A549 (cell line): ENCODE data around the gene MAPRE2. TPM values are rescaled to one million over a fixed set of nuclear protein-coding genes. Genes with fewer than 3 reads are reported as not detected.

ENCODE experiments used
- ATAC-seq, 2 experiments: fragments of 200-7000 bp in 1 of 2; fragments of >200 bp in 1 of 2; cut with Nextera tagmentation in 1 of 2; cut with Tn5 transposase in 1 of 2; 3 replicates each; pipeline versions ENCODE4 v1.8.0 to v1.9.1; 2018 to 2020; ENCODE audit warnings: mild to moderate bottlenecking in 1 of 2, moderate library complexity in 1 of 2
- CTCF ChIA-PET: fragments of 300-600 bp; sonication (Branson Sonifier 250); formaldehyde crosslinking; extraction: SDS; loops from one replicate; lab custom pipeline; 2021; ENCODE audit warnings: antibody characterized with exemption, inconsistent platforms; lab: Yijun Ruan, JAX
- POLR2A ChIA-PET: fragments of 350-600 bp; formaldehyde crosslinking; extraction: SDS; loops from one replicate; lab custom pipeline; 2021; ENCODE audit warnings: antibody characterized with exemption, inconsistent platforms; lab: Yijun Ruan, JAX
- DNase-seq, 2 experiments: peaks; one replicate each; pipeline versions ENCODE4 v3.0.0 to v3.0.0-alpha.2; 2011 to 2016; ENCODE audit warnings: low read depth in 1 of 2, low spot score in 1 of 2
- FAIRE-seq: peaks from 2 replicates; lab custom pipeline; 2011; peaks lifted over from hg19 to GRCh38; lab: Jason Lieb, UNC
- H3K27ac ChIP-seq, 2 experiments: fragments of >200 bp; sonication (Bioruptor Twin); formaldehyde crosslinking; 3 replicates each; pipeline ENCODE4 v1.5.1; 2016 to 2017
- H3K4me1 ChIP-seq: fragments of >200 bp; sonication (Bioruptor Twin); formaldehyde crosslinking; 3 replicates; pipeline ENCODE4 v1.6.1; 2016
- H3K4me2 ChIP-seq: fragments of >200 bp; sonication (Bioruptor Twin); formaldehyde crosslinking; 3 replicates; pipeline ENCODE4 v1.6.1; 2016
- H3K4me3 ChIP-seq: fragments of >200 bp; sonication (Bioruptor Twin); formaldehyde crosslinking; 3 replicates; pipeline ENCODE4 v1.5.1; 2016
- H3K9me3 ChIP-seq: fragments of >200 bp; sonication (Bioruptor Twin); formaldehyde crosslinking; 3 replicates; pipeline ENCODE4 v1.6.1; 2016
- BHLHE40 ChIP-seq: IDR thresholded peaks from 2 replicates; pipeline ENCODE4 v1.6.1; 2012; ENCODE audit warnings: low read depth, low read length, inconsistent platforms
- EHF ChIP-seq: fragments of 250-450 bp; sonication (Bioruptor Pico); IDR thresholded peaks from 2 replicates; pipeline ENCODE4 v1.5.0; 2020; ENCODE audit warnings: mild to moderate bottlenecking
- FOSB ChIP-seq: fragments of 250-450 bp; sonication (Bioruptor Pico); IDR thresholded peaks from 2 replicates; pipeline ENCODE4 v1.5.0; 2020; ENCODE audit warnings: mild to moderate bottlenecking, moderate library complexity
- HOXA7 ChIP-seq: fragments of 250-450 bp; sonication (Bioruptor Pico); IDR thresholded peaks from 2 replicates; pipeline ENCODE4 v1.5.0; 2020; ENCODE audit warnings: mild to moderate bottlenecking, moderate library complexity
- JUNB ChIP-seq: fragments of >200 bp; sonication (Bioruptor Twin); formaldehyde crosslinking; IDR thresholded peaks from 2 replicates; pipeline ENCODE4 v1.6.1; 2016
- KDM5A ChIP-seq: fragments of 200-600 bp; sonication (generic); IDR thresholded peaks from 2 replicates; pipeline ENCODE4 v1.6.1; 2016; ENCODE audit warnings: antibody characterized with exemption, mild to moderate bottlenecking
- POLR2A ChIP-seq: IDR thresholded peaks from 2 replicates; pipeline ENCODE4 v1.6.1; 2012; ENCODE audit warnings: mild to moderate bottlenecking, low read length
- RARB ChIP-seq: fragments of 250-450 bp; sonication (Bioruptor Pico); IDR thresholded peaks from 2 replicates; pipeline ENCODE4 v1.8.0; 2021; ENCODE audit warnings: mild to moderate bottlenecking, moderate library complexity
- ZNF302 ChIP-seq: fragments of 250-450 bp; sonication (Bioruptor Pico); IDR thresholded peaks from 2 replicates; pipeline ENCODE4 v1.9.0; 2021; ENCODE audit warnings: inconsistent platforms, mild to moderate bottlenecking, moderate library complexity
- WGBS: methylation state at CpG from one replicate; pipeline ENCODE4 v1.1.6; 2017; ENCODE audit errors: missing lambda C conversion rate; 5-methylcytosine and 5-hydroxymethylcytosine counted together
- polyA plus RNA-seq, 4 experiments: library from polyadenylated mRNA; depleted of rRNA in 3 of 4; stranded (reverse); fragments of >200 nt; fragmentation: RNase III in 1 of 4; extraction: RNeasy Plus Mini Kit Qiagen cat#74134 plus additional on column Dnase treatment in 1 of 4; gene quantifications; 2 replicates in 3 of 4; 3 replicates in 1 of 4; pipeline ENCODE4 v1.2.3, GENCODE V29; 2011 to 2017
- TF ChIP-seq, protein P1 (sequence below): fragments of 450-650 bp; IDR thresholded peaks from 2 replicates; pipeline ENCODE4 v1.6.1; 2014; ENCODE audit warnings: antibody characterized with exemption
- TF ChIP-seq, protein P2 (sequence below): fragments of >200 bp; sonication (Bioruptor Twin); formaldehyde crosslinking; IDR thresholded peaks from 3 replicates; pipeline ENCODE4 v1.5.1; 2016
- TF ChIP-seq, protein P3 (sequence below): fragments of >200 bp; sonication (Bioruptor Twin); formaldehyde crosslinking; IDR thresholded peaks from 2 replicates; pipeline ENCODE4 v1.6.1; 2016
- TF ChIP-seq, protein P4 (sequence below): fragments of 250-450 bp; sonication (Bioruptor Pico); IDR thresholded peaks from 2 replicates; pipeline ENCODE4 v1.5.0; 2021; ENCODE audit warnings: mild to moderate bottlenecking, moderate library complexity, borderline replicate concordance
- TF ChIP-seq, protein P5 (sequence below): fragments of >200 bp; sonication (Bioruptor Twin); formaldehyde crosslinking; IDR thresholded peaks from 3 replicates; pipeline ENCODE4 v1.6.1; 2016

Gene MAPRE2
- polyA plus RNA-seq, 2 of the 4 experiments (the other 2 are of a cell fraction), result 11.4 to 59.1 TPM

DNA sequence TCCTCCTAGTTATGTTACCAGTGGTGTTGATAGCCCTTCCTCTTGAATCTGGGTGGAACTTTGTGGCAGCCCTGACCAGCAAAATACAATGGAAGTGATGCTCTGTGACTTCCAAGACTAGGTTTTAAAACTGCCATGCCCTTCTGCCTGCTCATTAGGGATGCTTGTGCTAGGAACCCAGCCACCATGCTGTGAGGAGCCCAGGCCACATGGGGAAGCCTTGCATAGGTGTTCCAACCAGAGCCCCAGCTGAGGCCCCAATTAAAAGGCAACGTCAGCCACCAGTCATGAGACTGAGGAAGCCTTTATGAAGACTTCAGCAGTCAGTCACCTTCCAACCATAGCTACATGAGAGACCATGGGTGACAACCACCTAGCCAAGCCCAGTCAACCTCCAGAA lies 14.0 kb upstream of the MAPRE2 start:
- H3K4me2 ChIP-seq, result no peak overlapping the region
- CTCF ChIA-PET, result interaction anchor here (1.1 to 2.9 kb wide), 2 partner anchors 14 to 116 kb away, joined by 4 to 9 read pairs; partner anchors contain the start of gene MAPRE2
- H3K27ac ChIP-seq, result no peak overlapping the region
- H3K4me1 ChIP-seq, result peaks cover 10% of the 10 kb centered on the region; the same call in 1 of the 3 replicates
- no peak overlapping the region for H3K4me3 ChIP-seq
- FAIRE-seq, result no peak
- no peak for ATAC-seq
- no peaks in the 10 kb centered on the region for H3K9me3 ChIP-seq
- POLR2A ChIA-PET, result no interaction called here
- WGBS, result no CpG with 5 or more reads among the region's 1 CpG
- no peak for TF ChIP-seq RARB (CRISPR knock-in tag)
- TF ChIP-seq, protein P1, sequence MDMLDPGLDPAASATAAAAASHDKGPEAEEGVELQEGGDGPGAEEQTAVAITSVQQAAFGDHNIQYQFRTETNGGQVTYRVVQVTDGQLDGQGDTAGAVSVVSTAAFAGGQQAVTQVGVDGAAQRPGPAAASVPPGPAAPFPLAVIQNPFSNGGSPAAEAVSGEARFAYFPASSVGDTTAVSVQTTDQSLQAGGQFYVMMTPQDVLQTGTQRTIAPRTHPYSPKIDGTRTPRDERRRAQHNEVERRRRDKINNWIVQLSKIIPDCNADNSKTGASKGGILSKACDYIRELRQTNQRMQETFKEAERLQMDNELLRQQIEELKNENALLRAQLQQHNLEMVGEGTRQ, result no peak
- no peak for DNase-seq

DNA sequence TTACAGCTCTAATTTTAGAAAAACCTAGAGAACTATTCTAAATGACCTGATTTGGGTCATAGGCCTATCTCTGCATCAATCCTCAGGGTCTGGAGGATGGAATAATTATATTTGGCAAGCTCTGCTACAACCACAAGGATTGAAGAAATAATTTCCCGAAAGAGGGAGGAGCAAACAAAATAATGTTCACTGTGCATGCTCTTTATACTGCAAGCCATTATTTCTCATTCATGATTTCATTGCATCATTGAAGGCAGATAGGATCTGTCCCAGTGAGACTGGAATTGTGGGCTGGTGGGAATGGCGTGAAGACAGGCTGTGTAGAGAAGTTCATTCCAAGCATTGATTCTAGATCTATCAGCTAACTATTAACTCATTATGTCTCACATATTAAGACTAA lies 12.7 kb upstream of the MAPRE2 start:
- ChIA-PET POLR2A (interaction anchor here (1.2 kb wide), 1 partner anchor 13 kb away, joined by 3 read pairs; the partner anchor contains the start of gene MAPRE2), CTCF (interaction anchor here (2.9 kb wide), 1 partner anchor 115 kb away, joined by 9 read pairs; no protein-coding TSS in a partner anchor)
- H3K4me3 ChIP-seq, result no peak overlapping the region
- H3K4me2 ChIP-seq, result no peak overlapping the region
- TF ChIP-seq, protein P2, sequence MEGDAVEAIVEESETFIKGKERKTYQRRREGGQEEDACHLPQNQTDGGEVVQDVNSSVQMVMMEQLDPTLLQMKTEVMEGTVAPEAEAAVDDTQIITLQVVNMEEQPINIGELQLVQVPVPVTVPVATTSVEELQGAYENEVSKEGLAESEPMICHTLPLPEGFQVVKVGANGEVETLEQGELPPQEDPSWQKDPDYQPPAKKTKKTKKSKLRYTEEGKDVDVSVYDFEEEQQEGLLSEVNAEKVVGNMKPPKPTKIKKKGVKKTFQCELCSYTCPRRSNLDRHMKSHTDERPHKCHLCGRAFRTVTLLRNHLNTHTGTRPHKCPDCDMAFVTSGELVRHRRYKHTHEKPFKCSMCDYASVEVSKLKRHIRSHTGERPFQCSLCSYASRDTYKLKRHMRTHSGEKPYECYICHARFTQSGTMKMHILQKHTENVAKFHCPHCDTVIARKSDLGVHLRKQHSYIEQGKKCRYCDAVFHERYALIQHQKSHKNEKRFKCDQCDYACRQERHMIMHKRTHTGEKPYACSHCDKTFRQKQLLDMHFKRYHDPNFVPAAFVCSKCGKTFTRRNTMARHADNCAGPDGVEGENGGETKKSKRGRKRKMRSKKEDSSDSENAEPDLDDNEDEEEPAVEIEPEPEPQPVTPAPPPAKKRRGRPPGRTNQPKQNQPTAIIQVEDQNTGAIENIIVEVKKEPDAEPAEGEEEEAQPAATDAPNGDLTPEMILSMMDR, result no peak
- TF ChIP-seq KDM5A, result no peak
- TF ChIP-seq JUNB, result no peak
- TF ChIP-seq BHLHE40, result no peak
- no peak for TF ChIP-seq POLR2A
- TF ChIP-seq HOXA7 (CRISPR knock-in tag), result no peak
- DNase-seq, result no peak
- H3K27ac ChIP-seq, result no peak overlapping the region
- ATAC-seq, result no peak
- H3K9me3 ChIP-seq, result no peaks in the 10 kb centered on the region
- WGBS, result 91% methylated on average over 2 of the region's 2 CpGs
- FAIRE-seq, result no peak
- peaks cover 10% of the 10 kb centered on the region; the same call in 1 of the 3 replicates for H3K4me1 ChIP-seq

DNA sequence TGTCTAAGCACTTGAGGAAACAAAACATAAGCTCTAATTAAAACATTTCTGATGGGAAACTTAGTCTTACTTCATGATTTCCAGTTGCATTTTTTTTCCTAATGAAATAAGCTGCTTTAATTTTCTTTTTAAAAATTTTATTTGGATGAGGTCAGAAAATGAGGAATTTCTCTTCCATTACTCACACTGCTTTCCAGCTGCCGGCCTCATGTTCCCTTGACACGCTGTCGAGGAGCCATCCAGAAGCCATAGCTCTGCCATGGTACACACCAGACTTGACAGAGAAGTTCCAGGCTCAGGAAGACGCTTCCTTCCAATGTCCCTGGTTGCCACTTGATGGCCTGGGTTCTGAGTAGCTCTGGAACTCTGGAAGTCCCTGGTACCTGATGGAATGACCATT lies 12.1 kb upstream of the MAPRE2 start:
- CTCF ChIA-PET, result no interaction called here
- Histone ChIP-seq H3K4me3 (no peak overlapping the region), H3K4me2 (no peak overlapping the region), H3K9me3 (no peaks in the 10 kb centered on the region), H3K27ac (no peak overlapping the region), H3K4me1 (peaks cover 10% of the 10 kb centered on the region; the same call in 1 of the 3 replicates)
- POLR2A ChIA-PET, result interaction anchor here (1.2 kb wide), 1 partner anchor 12 kb away, joined by 3 read pairs; the partner anchor contains the start of gene MAPRE2
- 87% methylated on average over 4 of the region's 4 CpGs for WGBS
- DNase-seq (no peak), ATAC-seq (no peak), FAIRE-seq (no peak)
- TF ChIP-seq, protein P3, sequence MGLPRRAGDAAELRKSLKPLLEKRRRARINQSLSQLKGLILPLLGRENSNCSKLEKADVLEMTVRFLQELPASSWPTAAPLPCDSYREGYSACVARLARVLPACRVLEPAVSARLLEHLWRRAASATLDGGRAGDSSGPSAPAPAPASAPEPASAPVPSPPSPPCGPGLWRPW, result no peak
- no peak for TF ChIP-seq FOSB (CRISPR knock-in tag)
- TF ChIP-seq EHF (CRISPR knock-in tag), result no peak
- TF ChIP-seq, protein P4, sequence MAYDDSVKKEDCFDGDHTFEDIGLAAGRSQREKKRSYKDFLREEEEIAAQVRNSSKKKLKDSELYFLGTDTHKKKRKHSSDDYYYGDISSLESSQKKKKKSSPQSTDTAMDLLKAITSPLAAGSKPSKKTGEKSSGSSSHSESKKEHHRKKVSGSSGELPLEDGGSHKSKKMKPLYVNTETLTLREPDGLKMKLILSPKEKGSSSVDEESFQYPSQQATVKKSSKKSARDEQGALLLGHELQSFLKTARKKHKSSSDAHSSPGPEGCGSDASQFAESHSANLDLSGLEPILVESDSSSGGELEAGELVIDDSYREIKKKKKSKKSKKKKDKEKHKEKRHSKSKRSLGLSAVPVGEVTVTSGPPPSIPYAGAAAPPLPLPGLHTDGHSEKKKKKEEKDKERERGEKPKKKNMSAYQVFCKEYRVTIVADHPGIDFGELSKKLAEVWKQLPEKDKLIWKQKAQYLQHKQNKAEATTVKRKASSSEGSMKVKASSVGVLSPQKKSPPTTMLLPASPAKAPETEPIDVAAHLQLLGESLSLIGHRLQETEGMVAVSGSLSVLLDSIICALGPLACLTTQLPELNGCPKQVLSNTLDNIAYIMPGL (CRISPR knock-in tag), result no peak
- TF ChIP-seq ZNF302 (CRISPR knock-in tag), result no peak
- TF ChIP-seq, protein P5, sequence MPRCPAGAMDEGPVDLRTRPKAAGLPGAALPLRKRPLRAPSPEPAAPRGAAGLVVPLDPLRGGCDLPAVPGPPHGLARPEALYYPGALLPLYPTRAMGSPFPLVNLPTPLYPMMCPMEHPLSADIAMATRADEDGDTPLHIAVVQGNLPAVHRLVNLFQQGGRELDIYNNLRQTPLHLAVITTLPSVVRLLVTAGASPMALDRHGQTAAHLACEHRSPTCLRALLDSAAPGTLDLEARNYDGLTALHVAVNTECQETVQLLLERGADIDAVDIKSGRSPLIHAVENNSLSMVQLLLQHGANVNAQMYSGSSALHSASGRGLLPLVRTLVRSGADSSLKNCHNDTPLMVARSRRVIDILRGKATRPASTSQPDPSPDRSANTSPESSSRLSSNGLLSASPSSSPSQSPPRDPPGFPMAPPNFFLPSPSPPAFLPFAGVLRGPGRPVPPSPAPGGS, result no peak
- TF ChIP-seq, all 56 proteins: peak for 0
